ENCODE results near the gene CCDC14. TPM values are rescaled to one million over a fixed set of nuclear protein-coding genes. Genes with fewer than 3 reads are reported as not detected.

CCDC14 gene
- total and polyA plus RNA-seq, 2 experiments from 2014 or later, result 52.5 to 113 TPM

- no peaks in the 10 kb centered on the region for H3K9me3 Mint-ChIP-seq
- Histone ChIP-seq H3K27me3 (ENCODE audit: insufficient read depth) (no peaks in the 10 kb centered on the region), H3K9me2 (ENCODE audit: insufficient read depth) (no peaks in the 10 kb centered on the region), H3K36me3 (ENCODE audit: insufficient read depth) (peaks cover 9% of the 10 kb centered on the region), H3K4me2 (no peak overlapping the region), H3K4me1 (ENCODE audit: insufficient read depth) (no peaks in the 10 kb centered on the region), H3K4me3 (no peak overlapping the region), H4K20me1 (replicated peaks; ENCODE audit: insufficient read depth) (no peaks in the 10 kb centered on the region), H3K27ac (ENCODE audit: low read depth) (no peak overlapping the region), H3F3A (replicated peaks; ENCODE audit: low read depth) (no peaks in the 10 kb centered on the region), H3K79me2 (replicated peaks; ENCODE audit: insufficient read depth) (no peaks in the 10 kb centered on the region), H2AFZ (no peak overlapping the region)
- H3K4me3 Mint-ChIP-seq, result no peak overlapping the region
- TF ChIP-seq JUNB (IDR thresholded peaks at IDR 0.05; ENCODE audit: unreplicated experiment) (no peak), ZNF462 (CRISPR knock-in tag; IDR thresholded peaks at IDR 0.05) (no peak), CREB1 (CRISPR knock-in tag; IDR thresholded peaks at IDR 0.05; ENCODE audit: low read depth) (no peak), EZH2phosphoT487 (IDR thresholded peaks at IDR 0.05; ENCODE audit: unreplicated experiment) (no peak)
- no peak overlapping the region for H3K27ac Mint-ChIP-seq
- H3K27me3 Mint-ChIP-seq (ENCODE audit: insufficient read depth, low read depth, poor library complexity), result peaks cover 2% of the 10 kb centered on the region
- DNase-seq (ENCODE audit: low spot score) (no peak), ATAC-seq (no peak)
- H3K36me3 Mint-ChIP-seq (ENCODE audit: low read depth), result peaks cover 46% of the 10 kb centered on the region
- no peaks in the 10 kb centered on the region for H3K4me1 Mint-ChIP-seq
Observed at GRCh38 chr3:123936400-123936799, 24.6 kb downstream of the CCDC14 start.

DNA sequence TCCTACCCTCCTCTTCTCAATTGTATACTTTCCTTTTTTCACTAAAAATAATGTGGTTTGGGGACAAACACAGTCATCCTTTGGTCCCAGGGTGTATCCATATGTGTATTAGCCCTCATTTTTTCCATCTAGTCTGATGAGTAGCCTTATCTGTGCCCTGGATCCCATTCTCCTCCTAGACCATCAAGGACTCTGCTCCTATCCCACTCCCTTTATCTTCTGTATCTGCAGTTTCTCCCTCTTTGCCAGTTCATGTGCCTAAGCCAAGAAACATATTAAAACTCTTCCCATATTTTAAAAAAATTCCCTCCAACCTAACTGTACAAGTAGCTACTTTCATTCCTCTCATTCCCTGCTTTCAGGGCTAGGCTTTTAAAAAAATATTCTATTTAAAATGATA, 25.2 kb downstream of the CCDC14 start:
- H3K79me2 ChIP-seq (replicated peaks; ENCODE audit: insufficient read depth), result no peaks in the 10 kb centered on the region
- H3K4me1 ChIP-seq (ENCODE audit: insufficient read depth), result no peaks in the 10 kb centered on the region
- no peaks in the 10 kb centered on the region for H3K27me3 ChIP-seq (ENCODE audit: insufficient read depth)
- Mint-ChIP-seq H3K4me3 (no peak overlapping the region), H3K27ac (no peak overlapping the region), H3K4me1 (no peaks in the 10 kb centered on the region), H3K27me3 (ENCODE audit: insufficient read depth, low read depth, poor library complexity) (peaks cover 2% of the 10 kb centered on the region), H3K9me3 (no peaks in the 10 kb centered on the region), H3K36me3 (ENCODE audit: low read depth) (peaks cover 49% of the 10 kb centered on the region)
- no peak overlapping the region for H3K4me2 ChIP-seq
- no peak overlapping the region for H2AFZ ChIP-seq
- H3K9me2 ChIP-seq (ENCODE audit: insufficient read depth), result no peaks in the 10 kb centered on the region
- no peaks in the 10 kb centered on the region for H4K20me1 ChIP-seq (replicated peaks; ENCODE audit: insufficient read depth)
- ATAC-seq (no peak), DNase-seq (ENCODE audit: low spot score) (no peak)
- TF ChIP-seq STAT1 (IDR thresholded peaks at IDR 0.05; ENCODE audit: unreplicated experiment), result no peak
- no peak for TF ChIP-seq EZH2phosphoT487 (IDR thresholded peaks at IDR 0.05; ENCODE audit: unreplicated experiment)
- no peak for TF ChIP-seq ETS1 (IDR thresholded peaks at IDR 0.05)
- no peak for TF ChIP-seq JUNB (IDR thresholded peaks at IDR 0.05; ENCODE audit: unreplicated experiment)
- no peak for TF ChIP-seq ZNF331 (CRISPR knock-in tag; IDR thresholded peaks at IDR 0.05; ENCODE audit: low read depth)
- no peak for TF ChIP-seq CREB1 (CRISPR knock-in tag; IDR thresholded peaks at IDR 0.05; ENCODE audit: low read depth)
- no peak for TF ChIP-seq POLR2AphosphoS5 (IDR thresholded peaks at IDR 0.05; ENCODE audit: low read depth)
- peaks cover 13% of the 10 kb centered on the region for H3K36me3 ChIP-seq (ENCODE audit: insufficient read depth)
- no peak overlapping the region for H3K27ac ChIP-seq (ENCODE audit: low read depth)
- no peak overlapping the region for H3K4me3 ChIP-seq
- no peaks in the 10 kb centered on the region for H3F3A ChIP-seq (replicated peaks; ENCODE audit: low read depth)
